Uterus (tissue), 2 donors: ENCODE data around the gene ASB17.

ENCODE experiments used
- POLR2A ChIP-seq, 2 donors: fragments of 450-650 bp; IDR thresholded peaks; one replicate each; pipeline ENCODE4 v1.6.1; 2016; ENCODE audit warnings: antibody characterized with exemption in 2 of 2, mild to moderate bottlenecking in 1 of 2, moderate library complexity in 1 of 2
- TF ChIP-seq, protein P1 (sequence below), 4 experiments: fragments of 200-600 bp in 2 of 4; fragments of 450-650 bp in 2 of 4; sonication (generic) in 2 of 4; IDR thresholded peaks; one replicate each; pipeline ENCODE4 v1.5.1; 2016 to 2019; ENCODE audit warnings: antibody characterized with exemption in 4 of 4, mild to moderate bottlenecking in 2 of 4, moderate library complexity in 1 of 4

DNA sequence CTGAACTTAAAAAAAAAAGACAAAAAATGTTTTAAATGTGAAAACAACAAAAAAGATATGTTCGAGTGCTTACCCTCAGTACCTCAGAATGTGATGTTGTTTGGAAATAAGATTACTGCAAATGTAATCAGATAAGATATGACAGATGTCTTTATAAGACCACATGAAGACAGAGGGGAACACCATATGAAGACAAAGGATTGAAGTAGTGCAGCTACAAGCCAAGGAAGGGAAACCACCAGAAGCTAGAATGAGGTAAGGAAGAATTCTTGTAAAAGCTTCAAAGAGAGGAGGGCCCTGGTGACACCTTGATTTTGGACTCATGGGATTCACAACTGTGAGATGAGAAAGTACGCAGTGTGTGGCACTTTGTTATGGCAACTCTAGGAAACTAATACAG is 15.4 kb downstream of the ASB17 start:
- TF ChIP-seq, protein P1, sequence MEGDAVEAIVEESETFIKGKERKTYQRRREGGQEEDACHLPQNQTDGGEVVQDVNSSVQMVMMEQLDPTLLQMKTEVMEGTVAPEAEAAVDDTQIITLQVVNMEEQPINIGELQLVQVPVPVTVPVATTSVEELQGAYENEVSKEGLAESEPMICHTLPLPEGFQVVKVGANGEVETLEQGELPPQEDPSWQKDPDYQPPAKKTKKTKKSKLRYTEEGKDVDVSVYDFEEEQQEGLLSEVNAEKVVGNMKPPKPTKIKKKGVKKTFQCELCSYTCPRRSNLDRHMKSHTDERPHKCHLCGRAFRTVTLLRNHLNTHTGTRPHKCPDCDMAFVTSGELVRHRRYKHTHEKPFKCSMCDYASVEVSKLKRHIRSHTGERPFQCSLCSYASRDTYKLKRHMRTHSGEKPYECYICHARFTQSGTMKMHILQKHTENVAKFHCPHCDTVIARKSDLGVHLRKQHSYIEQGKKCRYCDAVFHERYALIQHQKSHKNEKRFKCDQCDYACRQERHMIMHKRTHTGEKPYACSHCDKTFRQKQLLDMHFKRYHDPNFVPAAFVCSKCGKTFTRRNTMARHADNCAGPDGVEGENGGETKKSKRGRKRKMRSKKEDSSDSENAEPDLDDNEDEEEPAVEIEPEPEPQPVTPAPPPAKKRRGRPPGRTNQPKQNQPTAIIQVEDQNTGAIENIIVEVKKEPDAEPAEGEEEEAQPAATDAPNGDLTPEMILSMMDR (IDR thresholded peaks at IDR 0.05) = no peak
- TF ChIP-seq POLR2A (IDR thresholded peaks at IDR 0.05) = no peak
